Measurements from ENCODE around the gene SLCO3A1.

The SLCO3A1 gene

GRCh38 chr15:91863621-91864255 is 10.2 kb downstream of the SLCO3A1 start:
- DNase-seq (ENCODE audit: low spot score), result no peak
- TF ChIP-seq, protein P1, sequence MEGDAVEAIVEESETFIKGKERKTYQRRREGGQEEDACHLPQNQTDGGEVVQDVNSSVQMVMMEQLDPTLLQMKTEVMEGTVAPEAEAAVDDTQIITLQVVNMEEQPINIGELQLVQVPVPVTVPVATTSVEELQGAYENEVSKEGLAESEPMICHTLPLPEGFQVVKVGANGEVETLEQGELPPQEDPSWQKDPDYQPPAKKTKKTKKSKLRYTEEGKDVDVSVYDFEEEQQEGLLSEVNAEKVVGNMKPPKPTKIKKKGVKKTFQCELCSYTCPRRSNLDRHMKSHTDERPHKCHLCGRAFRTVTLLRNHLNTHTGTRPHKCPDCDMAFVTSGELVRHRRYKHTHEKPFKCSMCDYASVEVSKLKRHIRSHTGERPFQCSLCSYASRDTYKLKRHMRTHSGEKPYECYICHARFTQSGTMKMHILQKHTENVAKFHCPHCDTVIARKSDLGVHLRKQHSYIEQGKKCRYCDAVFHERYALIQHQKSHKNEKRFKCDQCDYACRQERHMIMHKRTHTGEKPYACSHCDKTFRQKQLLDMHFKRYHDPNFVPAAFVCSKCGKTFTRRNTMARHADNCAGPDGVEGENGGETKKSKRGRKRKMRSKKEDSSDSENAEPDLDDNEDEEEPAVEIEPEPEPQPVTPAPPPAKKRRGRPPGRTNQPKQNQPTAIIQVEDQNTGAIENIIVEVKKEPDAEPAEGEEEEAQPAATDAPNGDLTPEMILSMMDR (IDR thresholded peaks at IDR 0.05; ENCODE audit: borderline replicate concordance, control extremely low read depth, extremely low read depth, insufficient read depth, missing control alignments), result no peak
- in situ Hi-C loops (cut with MboI; ENCODE audit: low sequenced_read_pairs, unreplicated experiment), result no loop called here

GRCh38 chr15:91864664-91865063 is 11.2 kb downstream of the SLCO3A1 start:
- in situ Hi-C loops (cut with MboI; ENCODE audit: low sequenced_read_pairs, unreplicated experiment), result no loop called here
- TF ChIP-seq, protein P1 (IDR thresholded peaks at IDR 0.05; ENCODE audit: borderline replicate concordance, control extremely low read depth, extremely low read depth, insufficient read depth, missing control alignments), result no peak
- DNase-seq (ENCODE audit: low spot score), result no peak

- in situ Hi-C loops (cut with MboI; ENCODE audit: low sequenced_read_pairs, unreplicated experiment), result no loop called here
- TF ChIP-seq, protein P1 (IDR thresholded peaks at IDR 0.05; ENCODE audit: borderline replicate concordance, control extremely low read depth, extremely low read depth, insufficient read depth, missing control alignments), result no peak
- DNase-seq (ENCODE audit: low spot score), result no peak
Measured at GRCh38 chr15:91865486-91865885, 12.0 kb downstream of the SLCO3A1 start.

DNA sequence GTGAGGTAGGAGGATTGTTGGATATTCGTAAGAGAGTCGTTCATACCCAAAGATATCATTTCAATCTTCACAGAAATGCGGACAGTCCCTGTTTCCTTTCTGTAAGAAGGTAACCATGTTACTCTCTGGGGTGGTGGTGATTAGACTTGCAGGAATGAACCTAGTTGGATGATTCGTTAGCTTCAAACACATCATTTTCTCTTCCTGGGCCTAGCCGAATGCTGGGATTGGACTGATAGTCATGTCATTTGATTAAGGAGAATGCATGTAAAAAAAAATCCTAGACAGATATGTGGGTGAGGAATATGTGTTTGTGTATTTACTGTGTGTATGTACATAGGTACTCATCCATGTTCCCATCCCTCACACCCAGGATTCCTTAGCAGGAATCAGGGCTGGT is 12.4 kb downstream of the SLCO3A1 start:
- TF ChIP-seq, protein P1 (IDR thresholded peaks at IDR 0.05; ENCODE audit: borderline replicate concordance, control extremely low read depth, extremely low read depth, insufficient read depth, missing control alignments), result no peak
- in situ Hi-C loops (cut with MboI; ENCODE audit: low sequenced_read_pairs, unreplicated experiment), result no loop called here
- no peak for DNase-seq (ENCODE audit: low spot score)

DNA sequence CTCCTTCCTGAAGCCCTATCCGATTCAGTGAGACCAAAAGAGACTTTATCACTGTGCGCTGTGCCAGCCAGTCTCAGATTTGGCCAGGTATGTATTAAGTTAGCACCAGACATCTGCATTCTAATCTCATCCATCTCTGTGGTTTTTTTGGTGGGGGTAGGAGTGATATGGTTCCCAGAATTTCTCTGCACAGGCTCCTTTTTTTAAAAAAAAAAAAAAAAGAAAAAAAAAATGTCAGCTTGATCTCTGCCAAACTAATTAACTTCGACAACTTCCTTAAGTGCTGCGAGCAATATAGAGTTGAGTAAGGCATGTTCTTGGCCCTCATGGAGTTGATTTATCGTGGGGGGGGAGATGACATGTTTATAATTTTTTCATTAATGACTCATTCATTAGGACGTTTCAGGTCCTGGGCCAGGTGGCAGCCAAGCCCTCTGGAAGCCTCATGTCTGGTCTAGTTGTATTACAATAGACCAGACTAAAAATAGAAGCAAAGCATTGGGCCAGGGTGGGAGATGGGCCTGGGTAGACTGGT is 12.9 kb downstream of the SLCO3A1 start:
- TF ChIP-seq, protein P1 (IDR thresholded peaks at IDR 0.05; ENCODE audit: borderline replicate concordance, control extremely low read depth, extremely low read depth, insufficient read depth, missing control alignments), result no peak
- in situ Hi-C loops (cut with MboI; ENCODE audit: low sequenced_read_pairs, unreplicated experiment), result no loop called here
- no peak for DNase-seq (ENCODE audit: low spot score)

GRCh38 chr15:91866971-91867372 is 13.5 kb downstream of the SLCO3A1 start:
- TF ChIP-seq, protein P1 (IDR thresholded peaks at IDR 0.05; ENCODE audit: borderline replicate concordance, control extremely low read depth, extremely low read depth, insufficient read depth, missing control alignments), result no peak
- no peak for DNase-seq (ENCODE audit: low spot score)
- in situ Hi-C loops (cut with MboI; ENCODE audit: low sequenced_read_pairs, unreplicated experiment), result no loop called here

All from GM13976 (cell line).